Caco-2 (cell line): ENCODE results near the gene GOLGA6C. TPM values are rescaled to one million over a fixed set of nuclear protein-coding genes. Genes with fewer than 3 reads are reported as not detected.
"Not testable (repeated sequence)": the region's sequence is repeated elsewhere in the genome, so short reads cannot be mapped to it uniquely, and the experiment has no call there.

ENCODE experiments used
- BruUV-seq: library from RNA; stranded (reverse); fragments of 400-500 nt; replicated peaks from 2 replicates; lab custom pipeline; 2021; lab: Mats Ljungman, UMichigan
- CTCF ChIA-PET: fragments of 300-600 bp; sonication (Branson Sonifier 250); formaldehyde crosslinking; loops from one replicate; lab custom pipeline; 2022; ENCODE audit warnings: antibody characterized with exemption; lab: Charles Lee
- POLR2A ChIA-PET: fragments of 300-600 bp; sonication (Branson Sonifier 250); formaldehyde crosslinking; loops from one replicate; lab custom pipeline; 2022; ENCODE audit warnings: antibody characterized with exemption; lab: Charles Lee
- DNase-seq, 2 experiments: peaks; one replicate each; pipeline versions ENCODE4 v3.0.0 to v3.0.0-alpha.2; 2020 to 2022
- H3K27me3 ChIP-seq: replicated peaks from 2 replicates; pipeline ENCODE4 v1.6.0; 2011; ENCODE audit warnings: low read length; ENCODE audit not compliant: control insufficient read depth, insufficient read depth
- H3K36me3 ChIP-seq: 2 replicates; pipeline ENCODE4 v1.5.1; 2011; ENCODE audit warnings: low read length; ENCODE audit not compliant: control insufficient read depth, insufficient read depth
- H3K4me1 ChIP-seq: fragments of 250-450 bp; sonication (Bioruptor Pico); 2 replicates; pipeline ENCODE4 v1.5.1; 2020; ENCODE audit warnings: mild to moderate bottlenecking
- H3K4me3 ChIP-seq: 2 replicates; pipeline ENCODE4 v1.5.1; 2011; ENCODE audit warnings: low read depth, mild to moderate bottlenecking, control low read depth, low read length
- H3K9me3 ChIP-seq: fragments of 250-450 bp; sonication (Bioruptor Pico); 2 replicates; pipeline ENCODE4 v1.5.1; 2020; ENCODE audit warnings: mild to moderate bottlenecking, moderate library complexity
- H3K27ac Mint-ChIP-seq: one replicate; pipeline ENCODE4 v1.8.0; 2022; ENCODE audit warnings: mixed read lengths; ENCODE audit not compliant: unreplicated experiment
- H3K27me3 Mint-ChIP-seq: one replicate; pipeline ENCODE4 v1.8.0; 2022; ENCODE audit warnings: mixed read lengths; ENCODE audit not compliant: insufficient read depth, unreplicated experiment
- H3K36me3 Mint-ChIP-seq: one replicate; pipeline ENCODE4 v1.8.0; 2022; ENCODE audit warnings: mild to moderate bottlenecking, mixed read lengths; ENCODE audit not compliant: insufficient read depth, unreplicated experiment
- H3K4me1 Mint-ChIP-seq: one replicate; pipeline ENCODE4 v1.8.0; 2022; ENCODE audit warnings: low read depth, mixed read lengths; ENCODE audit not compliant: unreplicated experiment
- H3K4me3 Mint-ChIP-seq: one replicate; pipeline ENCODE4 v1.8.0; 2022; ENCODE audit warnings: mild to moderate bottlenecking, moderate library complexity, mixed read lengths; ENCODE audit not compliant: unreplicated experiment
- H3K9me3 Mint-ChIP-seq: one replicate; pipeline ENCODE4 v1.8.0; 2022; ENCODE audit warnings: mixed read lengths; ENCODE audit not compliant: unreplicated experiment
- CTCF ChIP-seq, 2 experiments: fragments of 200-600 bp in 1 of 2; IDR thresholded peaks; 1 replicate in 1 of 2; 2 replicates in 1 of 2; pipeline versions ENCODE4 v1.5.1 to v1.8.0; 2011 to 2022; ENCODE audit warnings: antibody characterized with exemption in 1 of 2, control low read depth in 1 of 2, inconsistent platforms in 1 of 2, low read depth in 1 of 2, low read length in 1 of 2, mild to moderate bottlenecking in 1 of 2, moderate library complexity in 1 of 2; ENCODE audit not compliant: insufficient read depth in 1 of 2, severe bottlenecking in 1 of 2, unreplicated experiment in 1 of 2
- intact Hi-C: fragments of 100-400 bp; cut with micrococcal nuclease; formaldehyde crosslinking; loops from one replicate; pipeline ENCODE4 v1.10.0; 2022; ENCODE audit not compliant: unreplicated experiment
- total RNA-seq: library from RNA; stranded (reverse); gene quantifications from 2 replicates; pipeline ENCODE4 v1.2.3, GENCODE V29; 2022

The GOLGA6C gene
- total RNA-seq, 1 experiment from 2014 or later, result not detected

- H3K9me3 ChIP-seq, result no peaks in the 10 kb centered on the region
- H3K27ac Mint-ChIP-seq, result no peak overlapping the region
- H3K36me3 Mint-ChIP-seq, result no peaks in the 10 kb centered on the region
- ChIA-PET CTCF (interaction anchor here (0.8 to 1.3 kb wide), 3 partner anchors 60 to 278 kb away, joined by 3 read pairs; partner anchors contain the start of gene MAN2C1), POLR2A (interaction anchor here (1.0 kb wide), 1 partner anchor 146 kb away, joined by 3 read pairs; no protein-coding TSS in a partner anchor)
- intact Hi-C loops, result loop anchor here (2.0 kb wide), 1 partner anchor 279 kb away; no protein-coding TSS in a partner anchor
- H3K27me3 ChIP-seq, result no peaks in the 10 kb centered on the region
- no TSS peak for BruUV-seq
- no peak overlapping the region for H3K4me3 ChIP-seq
- no peaks in the 10 kb centered on the region for H3K4me1 ChIP-seq
- DNase-seq, result peak; percentile 74 to 76
- peaks cover 35% of the 10 kb centered on the region for H3K27me3 Mint-ChIP-seq
- H3K9me3 Mint-ChIP-seq, result no peaks in the 10 kb centered on the region
- no peaks in the 10 kb centered on the region for H3K36me3 ChIP-seq
- no peaks in the 10 kb centered on the region for H3K4me1 Mint-ChIP-seq
- TF ChIP-seq CTCF (IDR thresholded peaks at IDR 0.05; ENCODE audit: insufficient read depth in 1 of 2, low read depth in 1 of 2, low read length in 1 of 2, severe bottlenecking in 1 of 2, unreplicated experiment in 1 of 2), result peak; percentile 70 to 71
- peak overlapping the region; percentile 1 for H3K4me3 Mint-ChIP-seq
These were observed 49.8 kb downstream of the GOLGA6C start for GRCh38 chr15:75307778-75308390.

- no peaks in the 10 kb centered on the region for H3K36me3 Mint-ChIP-seq
- no peaks in the 10 kb centered on the region for H3K9me3 ChIP-seq
- H3K27me3 Mint-ChIP-seq, result peaks cover 26% of the 10 kb centered on the region
- H3K4me1 Mint-ChIP-seq, result no peaks in the 10 kb centered on the region
- DNase-seq, result no peak
- H3K4me3 ChIP-seq, result no peak overlapping the region
- no peaks in the 10 kb centered on the region for H3K36me3 ChIP-seq
- intact Hi-C loops, result loop anchor here (2.0 kb wide), 1 partner anchor 281 kb away; no protein-coding TSS in a partner anchor
- no peak overlapping the region for H3K4me3 Mint-ChIP-seq
- H3K4me1 ChIP-seq, result no peaks in the 10 kb centered on the region
- no peak for TF ChIP-seq CTCF (IDR thresholded peaks at IDR 0.05; ENCODE audit: insufficient read depth in 1 of 2, low read depth in 1 of 2, low read length in 1 of 2, severe bottlenecking in 1 of 2, unreplicated experiment in 1 of 2)
- ChIA-PET POLR2A (no interaction called here), CTCF (no interaction called here)
- H3K9me3 Mint-ChIP-seq, result no peaks in the 10 kb centered on the region
- H3K27me3 ChIP-seq, result no peaks in the 10 kb centered on the region
- no peak overlapping the region for H3K27ac Mint-ChIP-seq
- BruUV-seq, result no TSS peak
These were observed 51.6 kb downstream of the GOLGA6C start for GRCh38 chr15:75309711-75310110.

GRCh38 chr15:75312548-75312947 lies 54.4 kb downstream of the GOLGA6C start:
- POLR2A ChIA-PET, H3K4me3 Mint-ChIP-seq, H3K36me3 Mint-ChIP-seq, H3K9me3 Mint-ChIP-seq, H3K27me3 ChIP-seq, BruUV-seq, H3K36me3 ChIP-seq, DNase-seq, H3K4me1 Mint-ChIP-seq, intact Hi-C loops, H3K4me3 ChIP-seq, H3K9me3 ChIP-seq, H3K4me1 ChIP-seq, H3K27ac Mint-ChIP-seq, CTCF ChIA-PET: not testable (repeated sequence)
- peaks cover 16% of the 10 kb centered on the region for H3K27me3 Mint-ChIP-seq
